Activated T-cell treated with anti-CD3 and anti-CD28 coated beads, Interleukin-2, amount 50 U/mL, for 24 hours (primary cell): ENCODE results near the gene C1orf21.
A peak's percentile ranks its signal among the peaks of the same experiment; 100 is the strongest.

Experiments used
- DNase-seq: peaks from one replicate; pipeline ENCODE4 v3.0.0-alpha.2; 2020
- H3K27ac Mint-ChIP-seq: 2 replicates; pipeline ENCODE4 v1.8.0; 2020; ENCODE audit warnings: mild to moderate bottlenecking, mixed read lengths
- H3K27me3 Mint-ChIP-seq: 2 replicates; pipeline ENCODE4 v1.8.0; 2020; ENCODE audit warnings: mixed read lengths
- H3K36me3 Mint-ChIP-seq: 2 replicates; pipeline ENCODE4 v1.8.0; 2020; ENCODE audit warnings: low read depth, mixed read lengths
- H3K4me1 Mint-ChIP-seq: 2 replicates; pipeline ENCODE4 v1.8.0; 2020; ENCODE audit warnings: low read depth, mixed read lengths
- H3K4me3 Mint-ChIP-seq: 2 replicates; pipeline ENCODE4 v1.8.0; 2020; ENCODE audit warnings: mild to moderate bottlenecking, moderate library complexity, mixed read lengths
- H3K9me3 Mint-ChIP-seq: 2 replicates; pipeline ENCODE4 v1.8.0; 2020; ENCODE audit warnings: mixed read lengths

Gene C1orf21

GRCh38 chr1:184370850-184371249, 16.0 kb upstream of the C1orf21 start:
- peaks cover 14% of the 10 kb centered on the region for H3K27me3 Mint-ChIP-seq
- no peak overlapping the region for H3K4me3 Mint-ChIP-seq
- DNase-seq = no peak
- no peaks in the 10 kb centered on the region for H3K4me1 Mint-ChIP-seq
- no peak overlapping the region for H3K27ac Mint-ChIP-seq
- no peaks in the 10 kb centered on the region for H3K9me3 Mint-ChIP-seq
- no peaks in the 10 kb centered on the region for H3K36me3 Mint-ChIP-seq

- Mint-ChIP-seq H3K27me3 (peaks cover 20% of the 10 kb centered on the region), H3K27ac (no peak overlapping the region)
Observed at GRCh38 chr1:184373155-184373554, 13.7 kb upstream of the C1orf21 start.

GRCh38 chr1:184376369-184376768, 10.5 kb upstream of the C1orf21 start:
- no peak overlapping the region for H3K4me3 Mint-ChIP-seq
- H3K27ac Mint-ChIP-seq = no peak overlapping the region
- no peaks in the 10 kb centered on the region for H3K36me3 Mint-ChIP-seq
- H3K9me3 Mint-ChIP-seq = no peaks in the 10 kb centered on the region
- no peaks in the 10 kb centered on the region for H3K4me1 Mint-ChIP-seq
- DNase-seq = no peak
- H3K27me3 Mint-ChIP-seq = peaks cover 24% of the 10 kb centered on the region

More at GRCh38 chr1:184373155-184373554, 13.7 kb upstream of the C1orf21 start:
- Mint-ChIP-seq H3K4me3 (no peak overlapping the region), H3K4me1 (no peaks in the 10 kb centered on the region), H3K36me3 (no peaks in the 10 kb centered on the region), H3K9me3 (no peaks in the 10 kb centered on the region)
- no peak for DNase-seq

GRCh38 chr1:184379111-184379752, 7.6 kb upstream of the C1orf21 start:
- Mint-ChIP-seq H3K36me3 (no peaks in the 10 kb centered on the region), H3K27me3 (peaks cover 45% of the 10 kb centered on the region), H3K27ac (no peak overlapping the region), H3K4me3 (no peak overlapping the region), H3K4me1 (no peaks in the 10 kb centered on the region), H3K9me3 (no peaks in the 10 kb centered on the region)
- no peak for DNase-seq

GRCh38 chr1:184380468-184380867, 6.4 kb upstream of the C1orf21 start:
- Mint-ChIP-seq H3K27me3 (peaks cover 58% of the 10 kb centered on the region), H3K9me3 (no peaks in the 10 kb centered on the region), H3K4me3 (no peak overlapping the region), H3K27ac (no peak overlapping the region), H3K36me3 (no peaks in the 10 kb centered on the region), H3K4me1 (no peaks in the 10 kb centered on the region)
- DNase-seq = no peak

- Mint-ChIP-seq H3K27ac (no peak overlapping the region), H3K4me3 (no peak overlapping the region), H3K4me1 (peaks cover 16% of the 10 kb centered on the region), H3K9me3 (no peaks in the 10 kb centered on the region), H3K36me3 (no peaks in the 10 kb centered on the region), H3K27me3 (peaks cover 66% of the 10 kb centered on the region)
- DNase-seq = no peak
Observed at GRCh38 chr1:184383772-184384323, 3.0 kb upstream of the C1orf21 start.

GRCh38 chr1:184385865-184386311, 941 bp upstream of the C1orf21 start:
- Mint-ChIP-seq H3K9me3 (no peaks in the 10 kb centered on the region), H3K27me3 (peaks cover 81% of the 10 kb centered on the region), H3K4me1 (peaks cover 16% of the 10 kb centered on the region), H3K36me3 (no peaks in the 10 kb centered on the region), H3K4me3 (peak overlapping the region; percentile 73), H3K27ac (no peak overlapping the region)
- DNase-seq = no peak

GRCh38 chr1:184387069-184387475, 243 bp downstream of the C1orf21 start:
- no peaks in the 10 kb centered on the region for H3K36me3 Mint-ChIP-seq

GRCh38 chr1:184387476-184388318, 868 bp downstream of the C1orf21 start:
- H3K4me1 Mint-ChIP-seq = peaks cover 16% of the 10 kb centered on the region
- H3K4me3 Mint-ChIP-seq = peak overlapping the region; percentile 72
- H3K27me3 Mint-ChIP-seq = peaks cover 78% of the 10 kb centered on the region
- no peaks in the 10 kb centered on the region for H3K9me3 Mint-ChIP-seq
- peak overlapping the region; percentile 13 for H3K27ac Mint-ChIP-seq
- H3K36me3 Mint-ChIP-seq = no peaks in the 10 kb centered on the region
- peak; percentile 53 for DNase-seq

More at GRCh38 chr1:184387069-184387475, 243 bp downstream of the C1orf21 start:
- Mint-ChIP-seq H3K9me3 (no peaks in the 10 kb centered on the region), H3K4me1 (peaks cover 16% of the 10 kb centered on the region), H3K4me3 (peak overlapping the region; percentile 82), H3K27me3 (peaks cover 80% of the 10 kb centered on the region), H3K27ac (no peak overlapping the region)
- DNase-seq = no peak

- Mint-ChIP-seq H3K4me3 (peak overlapping the region; percentile 72), H3K36me3 (no peaks in the 10 kb centered on the region), H3K9me3 (no peaks in the 10 kb centered on the region), H3K4me1 (peaks cover 16% of the 10 kb centered on the region), H3K27me3 (peaks cover 78% of the 10 kb centered on the region), H3K27ac (no peak overlapping the region)
- no peak for DNase-seq
Observed at GRCh38 chr1:184388319-184388889, 1.6 kb downstream of the C1orf21 start.

GRCh38 chr1:184388971-184389370, 2.1 kb downstream of the C1orf21 start:
- Mint-ChIP-seq H3K27ac (no peak overlapping the region), H3K4me1 (peaks cover 16% of the 10 kb centered on the region), H3K36me3 (no peaks in the 10 kb centered on the region), H3K9me3 (no peaks in the 10 kb centered on the region), H3K27me3 (peaks cover 72% of the 10 kb centered on the region), H3K4me3 (no peak overlapping the region)
- no peak for DNase-seq

- DNase-seq = no peak
- Mint-ChIP-seq H3K27me3 (peaks cover 68% of the 10 kb centered on the region), H3K9me3 (no peaks in the 10 kb centered on the region), H3K4me3 (no peak overlapping the region), H3K27ac (no peak overlapping the region), H3K36me3 (no peaks in the 10 kb centered on the region), H3K4me1 (peaks cover 16% of the 10 kb centered on the region)
Observed at GRCh38 chr1:184389446-184389845, 2.6 kb downstream of the C1orf21 start.

GRCh38 chr1:184390889-184391288, 4.1 kb downstream of the C1orf21 start:
- H3K4me1 Mint-ChIP-seq = peaks cover 14% of the 10 kb centered on the region

GRCh38 chr1:184392067-184392466, 5.2 kb downstream of the C1orf21 start:
- H3K36me3 Mint-ChIP-seq = no peaks in the 10 kb centered on the region
- H3K9me3 Mint-ChIP-seq = no peaks in the 10 kb centered on the region
- H3K4me1 Mint-ChIP-seq = peaks cover 11% of the 10 kb centered on the region
- H3K27me3 Mint-ChIP-seq = peaks cover 54% of the 10 kb centered on the region
- no peak overlapping the region for H3K27ac Mint-ChIP-seq
- no peak for DNase-seq
- H3K4me3 Mint-ChIP-seq = no peak overlapping the region

More at GRCh38 chr1:184390889-184391288, 4.1 kb downstream of the C1orf21 start:
- no peaks in the 10 kb centered on the region for H3K36me3 Mint-ChIP-seq
- no peak overlapping the region for H3K27ac Mint-ChIP-seq
- H3K4me3 Mint-ChIP-seq = no peak overlapping the region
- H3K9me3 Mint-ChIP-seq = no peaks in the 10 kb centered on the region
- peaks cover 57% of the 10 kb centered on the region for H3K27me3 Mint-ChIP-seq
- no peak for DNase-seq
